Effector CD4-positive, alpha-beta T cell (primary cell): Measurements from ENCODE around the gene LRP5.
"Not testable (repeated sequence)": the region's sequence is repeated elsewhere in the genome, so short reads cannot be mapped to it uniquely, and the experiment has no call there.

ENCODE experiments used
- DNase-seq: peaks from one replicate; pipeline ENCODE4 v3.0.0-alpha.2; 2020

Gene LRP5

GRCh38 chr11:68329978-68330699, 17.7 kb downstream of the LRP5 start:
- DNase-seq, result no peak

GRCh38 chr11:68330700-68331337, 18.4 kb downstream of the LRP5 start:
- no peak for DNase-seq

GRCh38 chr11:68331338-68331947, 19.1 kb downstream of the LRP5 start:
- DNase-seq, result no peak

- DNase-seq, result no peak
Observed at GRCh38 chr11:68332186-68332585, 19.8 kb downstream of the LRP5 start.

GRCh38 chr11:68333173-68333572, 20.8 kb downstream of the LRP5 start:
- DNase-seq, result no peak

GRCh38 chr11:68334923-68335322, 22.5 kb downstream of the LRP5 start:
- no peak for DNase-seq

GRCh38 chr11:68335683-68336082, 23.3 kb downstream of the LRP5 start:
- no peak for DNase-seq

GRCh38 chr11:68336716-68337115, 24.3 kb downstream of the LRP5 start:
- DNase-seq, result no peak

GRCh38 chr11:68337399-68337835, 25.0 kb downstream of the LRP5 start:
- no peak for DNase-seq

- DNase-seq, result no peak
Observed at GRCh38 chr11:68338051-68338780, 25.8 kb downstream of the LRP5 start.

- peak; percentile 12 for DNase-seq
Observed at GRCh38 chr11:68340003-68340767, 27.8 kb downstream of the LRP5 start.

- DNase-seq, result no peak
Observed at GRCh38 chr11:68340784-68341556, 28.6 kb downstream of the LRP5 start.

GRCh38 chr11:68341557-68342458, 29.4 kb downstream of the LRP5 start:
- no peak for DNase-seq

GRCh38 chr11:68342459-68343158, 30.2 kb downstream of the LRP5 start:
- DNase-seq, result no peak

GRCh38 chr11:68343761-68344256, 31.4 kb downstream of the LRP5 start:
- DNase-seq, result no peak

GRCh38 chr11:68344821-68345220, 32.4 kb downstream of the LRP5 start:
- not testable (repeated sequence) for DNase-seq

GRCh38 chr11:68345776-68346461, 33.5 kb downstream of the LRP5 start:
- DNase-seq, result no peak

GRCh38 chr11:68346462-68346790, 34.0 kb downstream of the LRP5 start:
- DNase-seq, result no peak

GRCh38 chr11:68347345-68347744, 35.0 kb downstream of the LRP5 start:
- no peak for DNase-seq
